ENCODE data around the gene TNFRSF9.

The TNFRSF9 gene

DNA sequence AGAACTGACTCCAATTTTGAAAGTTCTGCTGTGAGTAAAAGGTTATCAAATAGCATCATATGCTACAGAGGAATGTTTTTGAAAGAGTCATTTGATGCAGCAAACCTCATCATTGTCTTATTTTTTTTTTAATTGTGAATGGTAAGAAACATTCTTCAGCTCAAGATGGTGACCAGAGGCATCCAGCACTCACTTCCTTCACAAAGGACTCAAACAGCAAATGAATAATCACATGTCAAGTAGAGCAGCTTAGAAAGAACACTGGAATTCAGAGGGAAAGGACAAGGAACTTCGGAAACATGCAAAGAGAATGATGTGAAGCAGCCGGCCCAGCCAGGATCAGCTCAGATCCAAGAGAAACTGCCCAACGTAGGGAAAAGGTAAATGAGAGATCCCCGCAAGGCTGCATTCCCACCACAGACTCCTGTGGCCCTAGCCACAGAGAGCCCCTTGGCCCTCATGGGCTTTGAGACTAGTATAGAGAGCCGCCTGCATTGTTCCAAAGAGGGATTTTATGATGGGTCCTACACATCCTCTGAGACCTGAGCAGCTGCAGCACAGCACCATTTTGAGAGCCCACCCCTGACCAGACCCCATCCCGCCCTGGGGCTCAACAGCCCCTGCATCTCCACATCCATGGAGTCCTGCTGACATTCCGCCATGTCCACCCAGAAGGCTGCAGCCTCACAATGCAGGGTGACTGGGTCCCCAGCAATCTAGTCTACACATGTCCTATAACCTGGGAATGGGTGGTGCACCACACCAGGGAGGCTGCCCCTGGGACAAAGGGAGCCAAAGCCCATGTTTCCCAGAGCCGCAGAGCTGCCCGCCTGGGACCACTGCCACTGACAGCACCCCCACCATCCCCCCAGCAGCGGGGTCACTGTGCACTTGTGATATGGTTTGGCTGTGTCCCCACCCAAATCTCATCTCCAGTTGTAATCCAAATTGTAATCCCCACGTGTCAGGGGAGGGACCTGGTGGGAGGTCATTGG, 66.5 kb downstream of the TNFRSF9 start:
- DNase-seq (ENCODE audit: low spot score): no peak

DNA sequence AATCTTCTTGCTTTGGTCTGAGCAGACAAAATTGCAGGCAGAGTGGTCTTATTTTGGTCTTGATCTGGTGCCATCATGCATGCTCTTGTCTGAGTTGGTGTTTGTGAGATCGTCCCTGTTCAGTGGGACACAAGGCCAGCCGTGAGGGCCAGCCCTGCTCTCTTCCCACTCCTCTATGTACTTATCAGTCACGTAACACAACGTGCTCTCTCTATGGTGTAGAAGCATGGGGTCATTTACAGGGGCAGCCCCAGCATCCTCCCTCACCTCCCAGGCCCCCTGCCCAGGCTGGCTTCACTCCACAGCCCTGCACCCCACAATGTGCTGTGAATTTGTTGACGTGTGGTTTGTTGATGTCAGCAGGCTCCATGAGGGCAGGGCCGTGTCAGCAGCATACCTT, 69.5 kb downstream of the TNFRSF9 start:
- no peak for DNase-seq (ENCODE audit: low spot score)

DNA sequence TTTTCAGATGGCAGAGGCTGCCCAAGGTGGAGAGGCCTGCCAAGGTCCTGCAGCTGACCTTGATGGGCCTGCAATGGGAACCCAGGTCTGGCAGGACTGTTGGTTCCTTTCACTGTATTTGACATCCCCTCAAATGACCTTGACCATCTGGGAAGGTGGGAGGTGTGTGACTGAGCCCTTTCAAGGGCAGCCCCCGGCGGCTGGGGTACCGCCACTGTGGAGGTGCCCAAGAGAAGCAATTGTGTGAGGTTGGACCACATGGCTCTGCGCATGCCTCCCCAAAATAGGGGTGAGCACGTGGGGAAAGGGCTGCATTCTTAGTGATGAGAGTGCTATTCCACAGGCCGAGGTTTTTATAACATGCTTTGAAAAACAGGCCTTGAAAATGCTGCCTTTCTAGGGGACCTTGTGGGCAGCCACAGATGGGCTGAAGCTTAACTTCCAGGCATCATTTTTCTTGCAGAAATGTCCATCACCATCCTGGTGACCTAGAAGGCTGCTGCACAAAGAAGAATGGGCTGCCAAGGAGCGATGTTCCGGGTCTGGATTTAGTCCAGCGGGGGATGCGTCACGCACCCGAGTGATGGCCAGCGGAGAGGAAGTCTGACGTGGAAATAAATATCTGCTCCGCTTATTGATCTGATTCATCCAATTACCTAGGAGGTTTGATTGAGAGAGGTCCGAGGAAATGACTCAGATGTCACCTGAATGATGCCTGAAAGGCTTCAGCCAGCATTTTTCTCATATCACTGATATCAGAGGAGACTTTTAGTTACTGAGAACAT, 71.3 kb downstream of the TNFRSF9 start:
- DNase-seq (ENCODE audit: low spot score): no peak

DNA sequence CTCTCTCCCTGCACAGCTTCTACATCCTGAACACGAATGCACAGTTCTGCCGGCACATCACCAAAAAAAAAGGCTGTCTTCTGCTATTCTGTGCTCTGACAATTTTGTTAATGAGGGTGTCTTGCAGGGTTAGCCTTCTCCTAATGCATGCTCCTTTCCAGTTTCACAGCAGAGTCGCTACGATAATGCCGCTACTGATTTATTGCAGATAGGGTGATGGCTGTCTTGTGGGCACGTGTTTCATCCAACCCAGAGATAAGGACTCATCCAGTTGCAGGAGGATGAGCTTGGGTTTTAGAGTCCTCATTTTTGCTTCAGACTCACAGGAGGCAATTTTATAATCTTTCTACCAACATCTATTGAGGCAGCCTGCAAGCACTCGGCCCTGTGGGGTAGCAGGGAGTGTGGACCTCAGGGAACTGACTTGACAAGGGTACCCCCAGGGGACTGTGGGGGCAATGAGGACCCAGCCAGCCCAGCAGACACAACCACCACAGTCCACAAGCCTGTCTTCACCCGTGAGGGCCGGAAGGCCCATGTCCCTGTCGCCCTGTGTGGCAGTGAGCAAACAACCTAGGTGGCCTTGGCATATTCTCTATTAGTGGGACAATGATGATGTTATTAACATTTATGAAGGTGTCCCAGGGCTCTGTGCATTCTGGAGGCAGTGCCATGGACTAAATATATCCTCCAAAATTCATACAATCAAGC, 72.4 kb downstream of the TNFRSF9 start:
- DNase-seq (ENCODE audit: low spot score): no peak

DNA sequence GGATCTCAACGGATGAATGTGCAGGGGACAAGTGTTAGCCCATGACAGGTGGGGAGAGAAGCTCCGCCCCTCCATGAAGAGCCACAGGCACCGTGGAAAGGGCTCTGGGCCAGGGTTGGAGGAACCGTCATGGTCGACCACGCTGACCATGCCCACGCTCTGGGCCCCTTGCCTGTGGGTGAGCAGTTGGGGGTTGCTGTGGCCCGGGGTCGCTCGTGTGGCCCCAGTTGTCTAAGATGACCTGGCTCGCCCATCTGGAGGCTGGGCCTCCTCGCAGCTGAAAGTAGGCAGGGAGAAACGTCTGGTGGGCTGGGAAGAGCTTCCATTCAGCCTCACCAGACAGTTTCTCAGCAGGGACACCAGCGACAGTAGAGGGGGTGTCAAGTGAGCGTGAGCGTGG, 74.7 kb downstream of the TNFRSF9 start:
- no peak for DNase-seq (ENCODE audit: low spot score)

All from left forelimb (tissue), 1 donor.